ENCODE measurements around the gene GABBR1. TPM values are rescaled to one million over a fixed set of nuclear protein-coding genes. Genes with fewer than 3 reads are reported as not detected.

GABBR1 gene
- total RNA-seq, 1 experiment from 2014 or later = 2.2 TPM

- no peak for DNase-seq (ENCODE audit: low spot score)
- in situ Hi-C loops (cut with HindIII; ENCODE audit: low sequenced_read_pairs) = no loop called here
Observed at GRCh38 chr6:29537714-29538403, 95.1 kb downstream of the GABBR1 start.

GRCh38 chr6:29532320-29532951 lies 100.5 kb downstream of the GABBR1 start:
- in situ Hi-C loops (cut with HindIII; ENCODE audit: low sequenced_read_pairs) = no loop called here
- DNase-seq (ENCODE audit: low spot score) = no peak

- no peak for DNase-seq (ENCODE audit: low spot score)
- in situ Hi-C loops (cut with HindIII; ENCODE audit: low sequenced_read_pairs) = no loop called here
Observed at GRCh38 chr6:29531668-29532067, 101.3 kb downstream of the GABBR1 start.

- no peak for DNase-seq (ENCODE audit: low spot score)
- in situ Hi-C loops (cut with HindIII; ENCODE audit: low sequenced_read_pairs) = no loop called here
Observed at GRCh38 chr6:29530671-29531310, 102.2 kb downstream of the GABBR1 start.

GRCh38 chr6:29529956-29530355 lies 103.0 kb downstream of the GABBR1 start:
- DNase-seq (ENCODE audit: low spot score) = no peak
- in situ Hi-C loops (cut with HindIII; ENCODE audit: low sequenced_read_pairs) = no loop called here

GRCh38 chr6:29528988-29529560 lies 103.9 kb downstream of the GABBR1 start:
- DNase-seq (ENCODE audit: low spot score) = no peak
- in situ Hi-C loops (cut with HindIII; ENCODE audit: low sequenced_read_pairs) = no loop called here

- in situ Hi-C loops (cut with HindIII; ENCODE audit: low sequenced_read_pairs) = no loop called here
- no peak for DNase-seq (ENCODE audit: low spot score)
Observed at GRCh38 chr6:29528300-29528931, 104.6 kb downstream of the GABBR1 start.

GRCh38 chr6:29527564-29527963 lies 105.4 kb downstream of the GABBR1 start:
- DNase-seq (ENCODE audit: low spot score) = no peak
- in situ Hi-C loops (cut with HindIII; ENCODE audit: low sequenced_read_pairs) = no loop called here

- in situ Hi-C loops (cut with HindIII; ENCODE audit: low sequenced_read_pairs) = no loop called here
Observed at GRCh38 chr6:29527126-29527525, 105.9 kb downstream of the GABBR1 start.

GRCh38 chr6:29525311-29525639 lies 107.7 kb downstream of the GABBR1 start:
- no peak for DNase-seq (ENCODE audit: low spot score)
- in situ Hi-C loops (cut with HindIII; ENCODE audit: low sequenced_read_pairs) = no loop called here

More at GRCh38 chr6:29527126-29527525, 105.9 kb downstream of the GABBR1 start:
- no peak for DNase-seq (ENCODE audit: low spot score)

- in situ Hi-C loops (cut with HindIII; ENCODE audit: low sequenced_read_pairs) = no loop called here
- no peak for DNase-seq (ENCODE audit: low spot score)
Observed at GRCh38 chr6:29524444-29525310, 108.3 kb downstream of the GABBR1 start.

GRCh38 chr6:29524044-29524443 lies 108.9 kb downstream of the GABBR1 start:
- in situ Hi-C loops (cut with HindIII; ENCODE audit: low sequenced_read_pairs) = no loop called here
- DNase-seq (ENCODE audit: low spot score) = no peak

- in situ Hi-C loops (cut with HindIII; ENCODE audit: low sequenced_read_pairs) = no loop called here
- no peak for DNase-seq (ENCODE audit: low spot score)
Observed at GRCh38 chr6:29522227-29522626, 110.8 kb downstream of the GABBR1 start.

- in situ Hi-C loops (cut with HindIII; ENCODE audit: low sequenced_read_pairs) = no loop called here
- DNase-seq (ENCODE audit: low spot score) = no peak
Observed at GRCh38 chr6:29521006-29521680, 111.8 kb downstream of the GABBR1 start.

GRCh38 chr6:29520232-29520631 lies 112.8 kb downstream of the GABBR1 start:
- in situ Hi-C loops (cut with HindIII; ENCODE audit: low sequenced_read_pairs) = no loop called here
- no peak for DNase-seq (ENCODE audit: low spot score)

- no peak for DNase-seq (ENCODE audit: low spot score)
- in situ Hi-C loops (cut with HindIII; ENCODE audit: low sequenced_read_pairs) = no loop called here
Observed at GRCh38 chr6:29519291-29520010, 113.5 kb downstream of the GABBR1 start.

- DNase-seq (ENCODE audit: low spot score) = no peak
- in situ Hi-C loops (cut with HindIII; ENCODE audit: low sequenced_read_pairs) = no loop called here
Observed at GRCh38 chr6:29517728-29518440, 115.1 kb downstream of the GABBR1 start.

Data from G401 (cell line).